Stomach smooth muscle (tissue), 2 donors: ENCODE measurements around the gene CEP131.

Source experiments
- H3K27ac ChIP-seq: one replicate; pipeline ENCODE4 v1.7.0; 2013; ENCODE audit warnings: mild to moderate bottlenecking, low read length, inconsistent platforms
- H3K27me3 ChIP-seq, 2 donors: one replicate each; pipeline ENCODE4 v1.7.0; 2013; ENCODE audit warnings: low read length in 2 of 2; ENCODE audit not compliant: insufficient read depth in 2 of 2, control insufficient read depth in 1 of 2
- H3K36me3 ChIP-seq, 2 donors: one replicate each; pipeline ENCODE4 v1.7.0; 2013; ENCODE audit warnings: low read length in 2 of 2; ENCODE audit not compliant: control insufficient read depth in 2 of 2, insufficient read depth in 2 of 2
- H3K4me1 ChIP-seq: one replicate; pipeline ENCODE4 v1.7.0; 2013; ENCODE audit warnings: low read length; ENCODE audit not compliant: control insufficient read depth, insufficient read depth
- H3K4me3 ChIP-seq, 2 donors: one replicate each; pipeline ENCODE4 v1.7.0; 2013; ENCODE audit warnings: low read length in 2 of 2
- H3K9ac ChIP-seq, 2 donors: one replicate each; pipeline ENCODE4 v1.7.0; 2013; ENCODE audit warnings: low read length in 2 of 2, mild to moderate bottlenecking in 1 of 2
- H3K9me3 ChIP-seq, 2 donors: one replicate each; pipeline ENCODE4 v1.7.0; 2013; ENCODE audit warnings: low read length in 2 of 2; ENCODE audit not compliant: control insufficient read depth in 2 of 2
- donor health status: healthy.
- donor health status: Pancreatic carcinoma.

The CEP131 gene

DNA sequence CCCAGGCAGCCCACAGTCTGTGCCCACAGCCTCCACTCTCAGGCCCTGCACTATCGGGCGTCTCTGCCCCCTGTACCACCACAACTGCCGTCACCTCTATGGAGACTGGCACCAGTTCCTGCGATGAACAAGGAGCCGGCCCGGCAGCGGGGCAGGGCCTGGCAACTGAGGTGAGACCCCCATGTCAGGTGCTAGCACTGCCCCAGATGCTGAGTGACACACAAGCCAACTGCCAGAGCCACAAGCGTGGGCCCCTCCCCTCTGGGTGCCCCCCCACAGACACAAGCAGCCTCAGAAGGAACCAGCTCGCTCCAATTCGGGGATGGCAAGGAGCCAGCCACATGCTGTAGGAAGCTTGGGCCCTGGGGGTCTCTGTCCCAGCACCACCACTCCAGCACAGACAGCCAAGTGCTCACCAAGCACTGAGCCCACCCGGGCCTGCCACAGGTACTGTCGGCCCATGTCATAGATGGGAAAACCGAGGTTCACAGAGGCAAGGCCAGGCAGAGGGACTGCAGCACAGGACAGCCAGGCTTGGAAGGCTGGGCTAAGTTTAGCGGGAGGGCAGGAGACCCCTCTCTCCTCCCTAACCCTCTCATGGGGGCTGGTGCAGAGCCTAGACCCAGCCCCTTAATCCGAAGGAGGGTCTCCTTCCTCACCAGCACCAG lies 58.9 kb downstream of the CEP131 start:
- Histone ChIP-seq H3K4me3 (no peak overlapping the region), H3K4me1 (peaks cover 18% of the 10 kb centered on the region), H3K27me3 (peaks cover 0 to 3% of the 10 kb centered on the region in 2 donors), H3K9me3 (no peaks in the 10 kb centered on the region), H3K9ac (no peak overlapping the region), H3K27ac (no peak overlapping the region), H3K36me3 (no peaks in the 10 kb centered on the region)

DNA sequence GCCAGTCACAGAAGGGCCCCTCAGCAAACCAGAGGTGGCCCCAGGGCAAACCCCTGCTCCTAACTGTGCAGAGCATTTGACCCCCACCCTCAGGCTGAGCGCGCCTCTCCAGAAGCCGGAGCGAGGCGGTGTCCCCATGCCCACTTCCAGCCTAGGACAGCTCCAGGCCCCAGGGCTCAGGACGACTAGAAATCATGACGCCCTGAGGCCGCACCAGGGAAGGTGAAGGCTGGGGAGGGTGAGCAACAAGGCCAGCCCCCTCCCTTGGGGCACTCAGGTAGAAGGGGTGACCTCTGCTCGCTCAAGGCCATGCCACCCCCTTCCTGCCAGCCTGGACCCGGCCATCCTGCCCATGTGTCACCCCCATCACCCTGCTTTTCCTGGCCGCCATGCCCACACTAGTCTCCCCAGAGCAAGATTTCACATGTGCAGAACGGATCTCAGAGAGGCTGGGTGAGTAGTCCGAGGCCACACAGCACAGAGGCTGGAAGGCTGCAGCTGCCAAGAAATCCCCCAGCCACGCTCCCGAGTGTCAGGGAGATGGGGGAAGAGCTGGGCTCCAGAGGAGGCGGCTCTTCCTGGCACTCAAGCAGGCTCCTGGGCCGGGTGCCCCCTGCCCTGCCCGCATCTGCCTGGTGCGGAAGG lies 59.6 kb downstream of the CEP131 start:
- Histone ChIP-seq H3K27me3 (peaks cover 0 to 3% of the 10 kb centered on the region in 2 donors), H3K4me1 (peaks cover 18% of the 10 kb centered on the region), H3K27ac (no peak overlapping the region), H3K36me3 (no peaks in the 10 kb centered on the region), H3K4me3 (no peak overlapping the region), H3K9me3 (no peaks in the 10 kb centered on the region), H3K9ac (no peak overlapping the region)

- Histone ChIP-seq H3K36me3 (no peaks in the 10 kb centered on the region), H3K27ac (no peak overlapping the region), H3K9ac (no peak overlapping the region), H3K4me1 (peaks cover 18% of the 10 kb centered on the region), H3K4me3 (no peak overlapping the region), H3K9me3 (no peaks in the 10 kb centered on the region), H3K27me3 (peaks cover 0 to 3% of the 10 kb centered on the region in 2 donors)
Measured at GRCh38 chr17:81162491-81162890, 60.3 kb downstream of the CEP131 start.

- H3K36me3 ChIP-seq, result no peaks in the 10 kb centered on the region
- H3K27me3 ChIP-seq, result peaks cover 0 to 3% of the 10 kb centered on the region in 2 donors
- H3K4me1 ChIP-seq, result peaks cover 18% of the 10 kb centered on the region
- no peak overlapping the region for H3K9ac ChIP-seq
- no peak overlapping the region for H3K4me3 ChIP-seq
- no peaks in the 10 kb centered on the region for H3K9me3 ChIP-seq
- H3K27ac ChIP-seq, result no peak overlapping the region
Measured at GRCh38 chr17:81161972-81162371, 60.8 kb downstream of the CEP131 start.

- Histone ChIP-seq H3K27ac (no peak overlapping the region), H3K9ac (no peak overlapping the region), H3K4me1 (peaks cover 15% of the 10 kb centered on the region), H3K36me3 (no peaks in the 10 kb centered on the region), H3K4me3 (no peak overlapping the region), H3K27me3 (peaks cover 0 to 3% of the 10 kb centered on the region in 2 donors), H3K9me3 (no peaks in the 10 kb centered on the region)
Measured at GRCh38 chr17:81161536-81161935, 61.2 kb downstream of the CEP131 start.

DNA sequence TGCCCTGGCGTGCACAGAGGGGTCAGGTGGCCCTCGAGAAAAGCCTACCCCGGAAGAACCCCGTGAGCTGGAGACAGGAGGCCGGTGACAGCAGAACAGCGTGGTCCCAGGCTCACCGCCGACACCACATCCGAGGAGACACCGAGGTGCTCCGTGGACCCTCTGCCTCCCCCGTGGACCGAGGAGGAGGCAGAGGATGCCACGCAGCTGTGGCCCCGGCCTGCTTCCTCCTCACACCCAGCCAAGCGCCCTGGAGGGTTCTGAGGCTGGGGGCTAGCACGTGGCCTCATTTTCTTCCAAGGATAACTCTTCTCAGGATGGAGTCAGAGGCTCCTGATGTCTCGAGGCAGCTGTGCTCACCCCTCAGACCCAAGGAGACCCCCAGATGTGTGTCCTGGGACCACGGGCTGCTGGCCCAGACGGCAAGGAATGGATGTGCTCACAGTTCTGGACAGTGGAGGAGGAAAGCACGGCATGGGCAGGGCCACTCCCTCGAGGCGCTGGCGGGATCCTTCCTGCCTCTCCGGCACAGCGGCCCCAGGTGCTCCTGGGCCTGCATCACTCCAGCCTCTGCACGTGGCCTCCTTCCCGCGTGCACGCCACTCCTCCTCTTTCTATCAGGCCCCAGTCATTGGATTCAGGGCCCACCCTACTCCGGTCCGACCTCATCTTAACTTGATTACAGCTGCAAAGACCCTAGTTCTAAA lies 61.9 kb downstream of the CEP131 start:
- no peaks in the 10 kb centered on the region for H3K36me3 ChIP-seq
- H3K27ac ChIP-seq, result no peak overlapping the region
- H3K9me3 ChIP-seq, result no peaks in the 10 kb centered on the region
- peaks cover 0 to 3% of the 10 kb centered on the region in 2 donors for H3K27me3 ChIP-seq
- H3K9ac ChIP-seq, result no peak overlapping the region
- H3K4me3 ChIP-seq, result no peak overlapping the region
- H3K4me1 ChIP-seq, result peaks cover 13% of the 10 kb centered on the region

DNA sequence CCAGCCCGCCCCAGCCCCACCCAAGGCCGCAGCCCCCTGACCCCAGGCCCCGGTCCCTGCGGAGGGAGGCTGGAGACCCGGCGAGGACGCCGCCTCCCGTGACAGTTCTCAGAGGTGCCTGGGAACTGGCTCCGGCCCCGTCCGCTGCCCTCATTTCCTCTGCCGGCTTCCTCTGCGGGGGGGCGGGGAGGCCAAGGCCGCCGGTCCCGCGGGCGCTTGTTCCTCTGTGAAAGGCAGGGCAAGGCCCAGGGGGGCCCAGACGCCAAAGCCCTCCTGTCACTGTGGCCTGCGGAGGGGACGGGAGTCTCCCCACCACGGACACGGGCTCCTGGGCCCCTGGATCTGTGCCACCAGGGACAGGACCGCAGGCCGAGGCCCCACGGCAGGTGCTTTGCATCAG lies 62.5 kb downstream of the CEP131 start:
- Histone ChIP-seq H3K9me3 (no peaks in the 10 kb centered on the region), H3K4me1 (peaks cover 9% of the 10 kb centered on the region), H3K27ac (no peak overlapping the region), H3K4me3 (no peak overlapping the region), H3K36me3 (no peaks in the 10 kb centered on the region), H3K27me3 (no peaks in the 10 kb centered on the region), H3K9ac (no peak overlapping the region)

- Histone ChIP-seq H3K27ac (no peak overlapping the region), H3K9ac (no peak overlapping the region), H3K4me3 (no peak overlapping the region)
Measured at GRCh38 chr17:81159611-81160265, 63.0 kb downstream of the CEP131 start.

GRCh38 chr17:81158688-81159590 lies 63.8 kb downstream of the CEP131 start:
- H3K27me3 ChIP-seq, result no peaks in the 10 kb centered on the region
- no peak overlapping the region for H3K27ac ChIP-seq
- no peaks in the 10 kb centered on the region for H3K9me3 ChIP-seq
- no peak overlapping the region for H3K4me3 ChIP-seq
- H3K36me3 ChIP-seq, result no peaks in the 10 kb centered on the region
- H3K9ac ChIP-seq, result no peak overlapping the region
- no peaks in the 10 kb centered on the region for H3K4me1 ChIP-seq

More at GRCh38 chr17:81159611-81160265, 63.0 kb downstream of the CEP131 start:
- peaks cover 3% of the 10 kb centered on the region for H3K4me1 ChIP-seq
- H3K27me3 ChIP-seq, result no peaks in the 10 kb centered on the region
- H3K36me3 ChIP-seq, result no peaks in the 10 kb centered on the region
- H3K9me3 ChIP-seq, result no peaks in the 10 kb centered on the region
